Measurements from ENCODE around the gene SGTA. TPM values are rescaled to one million over a fixed set of nuclear protein-coding genes. Genes with fewer than 3 reads are reported as not detected.
"Not testable (repeated sequence)": the region's sequence is repeated elsewhere in the genome, so short reads cannot be mapped to it uniquely, and the experiment has no call there.

Gene SGTA
- total RNA-seq, 2 donors from 2014 or later = 39.6 to 52.3 TPM

GRCh38 chr19:2797280-2797679 lies 14.2 kb upstream of the SGTA start:
- ATAC-seq = no peak
- DNase-seq = no peak
- intact Hi-C loops (cut with DNase I, micrococcal nuclease) = no loop called here

- intact Hi-C loops (cut with DNase I, micrococcal nuclease) = no loop called here
- DNase-seq = no peak
- ATAC-seq = no peak
Measured at GRCh38 chr19:2796659-2797266, 13.7 kb upstream of the SGTA start.

- DNase-seq (no peak), ATAC-seq (no peak)
- intact Hi-C loops (cut with DNase I, micrococcal nuclease) = no loop called here
Measured at GRCh38 chr19:2795827-2796658, 13.0 kb upstream of the SGTA start.

- DNase-seq = no peak
- ATAC-seq = no peak
- intact Hi-C loops (cut with DNase I, micrococcal nuclease) = no loop called here
Measured at GRCh38 chr19:2793577-2793976, 10.5 kb upstream of the SGTA start.

- ATAC-seq (no peak), DNase-seq (no peak)
- intact Hi-C loops (cut with DNase I, micrococcal nuclease) = no loop called here
Measured at GRCh38 chr19:2793126-2793525, 10.1 kb upstream of the SGTA start.

- intact Hi-C loops (cut with DNase I, micrococcal nuclease); DNase-seq; ATAC-seq: not testable (repeated sequence)
Measured at GRCh38 chr19:2792666-2793065, 9.6 kb upstream of the SGTA start.

GRCh38 chr19:2791876-2792275 lies 8.8 kb upstream of the SGTA start:
- no peak for DNase-seq
- no peak for ATAC-seq
- intact Hi-C loops (cut with DNase I, micrococcal nuclease) = no loop called here

- intact Hi-C loops (cut with DNase I, micrococcal nuclease) = no loop called here
- ATAC-seq = no peak
- DNase-seq = no peak
Measured at GRCh38 chr19:2791440-2791839, 8.4 kb upstream of the SGTA start.

GRCh38 chr19:2790557-2791271 lies 7.6 kb upstream of the SGTA start:
- ATAC-seq = no peak
- intact Hi-C loops (cut with DNase I, micrococcal nuclease) = no loop called here
- no peak for DNase-seq

GRCh38 chr19:2790194-2790556 lies 7.1 kb upstream of the SGTA start:
- ATAC-seq (no peak), DNase-seq (no peak)
- intact Hi-C loops (cut with DNase I, micrococcal nuclease) = no loop called here

- intact Hi-C loops (cut with DNase I, micrococcal nuclease) = no loop called here
- no peak for DNase-seq
- no peak for ATAC-seq
Measured at GRCh38 chr19:2788237-2788636, 5.2 kb upstream of the SGTA start.

GRCh38 chr19:2787115-2787514 lies 4.0 kb upstream of the SGTA start:
- DNase-seq (no peak), ATAC-seq (no peak)
- intact Hi-C loops (cut with DNase I, micrococcal nuclease) = no loop called here

- DNase-seq (peak; percentile 99), ATAC-seq (peak; percentile 87)
- intact Hi-C loops (cut with DNase I, micrococcal nuclease) = no loop called here
Measured at GRCh38 chr19:2785244-2785997, 2.3 kb upstream of the SGTA start, which contains the start of gene THOP1. TSS of gene THOP1 (plus strand) at chr19:2785503. CDS start at chr19:2785663, 160 bp downstream.

GRCh38 chr19:2783781-2784145 lies 690 bp upstream of the SGTA start:
- ATAC-seq (no peak), DNase-seq (no peak)
- intact Hi-C loops (cut with DNase I, micrococcal nuclease) = no loop called here

- DNase-seq (no peak), ATAC-seq (no peak)
- intact Hi-C loops (cut with DNase I, micrococcal nuclease) = no loop called here
Measured at GRCh38 chr19:2782329-2782935, 641 bp downstream of the SGTA start.

- intact Hi-C loops (cut with DNase I, micrococcal nuclease) = no loop called here
- ATAC-seq (no peak), DNase-seq (no peak)
Measured at GRCh38 chr19:2780284-2780683, 2.8 kb downstream of the SGTA start.

GRCh38 chr19:2779121-2779740 lies 3.8 kb downstream of the SGTA start:
- DNase-seq (no peak), ATAC-seq (no peak)
- intact Hi-C loops (cut with DNase I, micrococcal nuclease) = no loop called here

GRCh38 chr19:2777952-2778683 lies 5.0 kb downstream of the SGTA start:
- intact Hi-C loops (cut with DNase I, micrococcal nuclease) = no loop called here
- ATAC-seq (no peak), DNase-seq (no peak)

Measured in left colon (tissue), 2 donors.